Erythroblast (primary cell): ENCODE measurements around the gene FAM3C.

Experiments
- DNase-seq, 2 experiments: peaks; one replicate each; lab custom pipeline; 2025; lab: John Stamatoyannopoulos, UW
- GATA1 ChIP-seq: IDR thresholded peaks from 2 replicates; pipeline ENCODE4 v1.6.1; 2011; ENCODE audit warnings: low read depth, mild to moderate bottlenecking, control low read depth, low read length, moderate library complexity
- POLR2A ChIP-seq: IDR thresholded peaks from 2 replicates; pipeline ENCODE4 v1.6.1; 2011; ENCODE audit warnings: mild to moderate bottlenecking, low read length

The FAM3C gene

GRCh38 chr7:121341933-121342332 is 54.2 kb downstream of the FAM3C start:
- TF ChIP-seq GATA1 (no peak), POLR2A (no peak)
- no peak for DNase-seq

GRCh38 chr7:121339082-121339481 is 57.0 kb downstream of the FAM3C start:
- TF ChIP-seq POLR2A (no peak), GATA1 (no peak)
- no peak for DNase-seq

- peak; percentile 9 to 31 for DNase-seq
- no peak for TF ChIP-seq GATA1
Observed at GRCh38 chr7:121337398-121337797, 58.7 kb downstream of the FAM3C start.

- DNase-seq, result no peak
- no peak for TF ChIP-seq GATA1
Observed at GRCh38 chr7:121336579-121336978, 59.5 kb downstream of the FAM3C start.

GRCh38 chr7:121334875-121335648 is 61.0 kb downstream of the FAM3C start:
- TF ChIP-seq GATA1 (no peak), POLR2A (no peak)
- DNase-seq, result no peak

GRCh38 chr7:121334376-121334775 is 61.7 kb downstream of the FAM3C start:
- no peak for TF ChIP-seq POLR2A
- no peak for TF ChIP-seq GATA1
- DNase-seq, result no peak

GRCh38 chr7:121331574-121331973 is 64.5 kb downstream of the FAM3C start:
- no peak for DNase-seq
- no peak for TF ChIP-seq GATA1

GRCh38 chr7:121331048-121331447 is 65.1 kb downstream of the FAM3C start:
- no peak for TF ChIP-seq POLR2A
- no peak for TF ChIP-seq GATA1
- no peak for DNase-seq

- TF ChIP-seq GATA1, result no peak
- TF ChIP-seq POLR2A, result no peak
- no peak for DNase-seq
Observed at GRCh38 chr7:121330053-121330833, 65.9 kb downstream of the FAM3C start.

GRCh38 chr7:121329191-121330052 is 66.7 kb downstream of the FAM3C start:
- TF ChIP-seq POLR2A, result no peak
- no peak for TF ChIP-seq GATA1
- peak in 1 of 2 experiments; percentile 10 for DNase-seq

GRCh38 chr7:121328508-121329190 is 67.5 kb downstream of the FAM3C start, which contains the start of gene WNT16:
TSS of gene WNT16 (plus strand) at chr7:121329000. CDS start at chr7:121329293, 293 bp downstream.
- TF ChIP-seq GATA1, result no peak
- TF ChIP-seq POLR2A, result no peak
- DNase-seq, result no peak

GRCh38 chr7:121327671-121328070 is 68.4 kb downstream of the FAM3C start:
- DNase-seq, result no peak
- TF ChIP-seq GATA1, result no peak
- TF ChIP-seq POLR2A, result no peak
